ACC112 (cell line): ENCODE results near the gene WNT3.
A peak's percentile ranks its signal among the peaks of the same experiment; 100 is the strongest.
"Not testable (repeated sequence)": the region's sequence is repeated elsewhere in the genome, so short reads cannot be mapped to it uniquely, and the experiment has no call there.

Source experiments
- H2AFZ ChIP-seq: fragments of 200-600 bp; sonication (generic); one replicate; pipeline ENCODE4 v1.6.0; 2017; ENCODE audit warnings: antibody characterized with exemption, low read length; ENCODE audit not compliant: unreplicated experiment
- H3K27ac ChIP-seq: fragments of 200-600 bp; sonication (generic); 2 replicates; pipeline ENCODE4 v1.5.1; 2014; ENCODE audit warnings: low read depth, mild to moderate bottlenecking, antibody characterized with exemption, low read length, moderate library complexity
- H3K27me3 ChIP-seq: fragments of 200-600 bp; sonication (generic); 2 replicates; pipeline ENCODE4 v1.6.1; 2014; ENCODE audit warnings: mild to moderate bottlenecking, antibody characterized with exemption, low read length, moderate library complexity, mixed read lengths; ENCODE audit not compliant: insufficient read depth
- H3K36me3 ChIP-seq: fragments of 200-600 bp; sonication (generic); 2 replicates; pipeline ENCODE4 v1.6.1; 2016; ENCODE audit warnings: mild to moderate bottlenecking, antibody characterized with exemption, low read length, moderate library complexity, mixed read lengths; ENCODE audit not compliant: insufficient read depth
- H3K4me1 ChIP-seq: fragments of 200-600 bp; sonication (generic); one replicate; pipeline ENCODE4 v1.6.1; 2016; ENCODE audit warnings: low read length, mixed read lengths; ENCODE audit not compliant: insufficient read depth, unreplicated experiment, control insufficient read depth
- H3K4me3 ChIP-seq: fragments of 200-600 bp; sonication (generic); 2 replicates; pipeline ENCODE4 v1.5.1; 2014; ENCODE audit warnings: mild to moderate bottlenecking, low read depth, low read length
- H3K79me2 ChIP-seq: fragments of 200-600 bp; sonication (generic); one replicate; pipeline ENCODE4 v1.6.0; 2016; ENCODE audit warnings: low read length; ENCODE audit not compliant: control insufficient read depth, unreplicated experiment, insufficient read depth

WNT3 gene

GRCh38 chr17:46772475-46773220, 45.8 kb downstream of the WNT3 start:
- peaks cover 14% of the 10 kb centered on the region for H3K4me1 ChIP-seq
- H3K27ac ChIP-seq, result no peak overlapping the region
- peak overlapping the region; percentile 75 for H2AFZ ChIP-seq
- no peaks in the 10 kb centered on the region for H3K79me2 ChIP-seq
- peak overlapping the region; percentile 78 for H3K4me3 ChIP-seq
- H3K36me3 ChIP-seq, result no peaks in the 10 kb centered on the region
- H3K27me3 ChIP-seq, result no peaks in the 10 kb centered on the region

- Histone ChIP-seq H3K79me2 (no peaks in the 10 kb centered on the region), H3K36me3 (no peaks in the 10 kb centered on the region), H3K27ac (no peak overlapping the region), H3K27me3 (no peaks in the 10 kb centered on the region), H3K4me1 (peaks cover 14% of the 10 kb centered on the region), H3K4me3 (peak overlapping the region; percentile 78), H2AFZ (peak overlapping the region; percentile 75)
Observed at GRCh38 chr17:46771561-46772474, 46.7 kb downstream of the WNT3 start.

- Histone ChIP-seq H3K4me3 (peak overlapping the region; percentile 78), H3K36me3 (no peaks in the 10 kb centered on the region), H3K4me1 (peaks cover 14% of the 10 kb centered on the region), H2AFZ (peak overlapping the region; percentile 70), H3K27me3 (no peaks in the 10 kb centered on the region), H3K27ac (no peak overlapping the region), H3K79me2 (no peaks in the 10 kb centered on the region)
Observed at GRCh38 chr17:46770818-46771560, 47.5 kb downstream of the WNT3 start.

- no peak overlapping the region for H2AFZ ChIP-seq
- H3K36me3 ChIP-seq, result no peaks in the 10 kb centered on the region
- peaks cover 17% of the 10 kb centered on the region for H3K4me1 ChIP-seq
- no peaks in the 10 kb centered on the region for H3K79me2 ChIP-seq
- no peaks in the 10 kb centered on the region for H3K27me3 ChIP-seq
- peak overlapping the region; percentile 78 for H3K4me3 ChIP-seq
- no peak overlapping the region for H3K27ac ChIP-seq
Observed at GRCh38 chr17:46770439-46770817, 48.1 kb downstream of the WNT3 start.

GRCh38 chr17:46769531-46770438, 48.7 kb downstream of the WNT3 start:
- peak overlapping the region; percentile 58 for H2AFZ ChIP-seq

GRCh38 chr17:46768896-46769295, 49.6 kb downstream of the WNT3 start:
- H3K27me3 ChIP-seq, H3K79me2 ChIP-seq, H3K4me3 ChIP-seq, H2AFZ ChIP-seq, H3K27ac ChIP-seq, H3K36me3 ChIP-seq: not testable (repeated sequence)
- H3K4me1 ChIP-seq, result peaks cover 31% of the 10 kb centered on the region

More at GRCh38 chr17:46769531-46770438, 48.7 kb downstream of the WNT3 start:
- H3K36me3 ChIP-seq, result no peaks in the 10 kb centered on the region
- H3K27ac ChIP-seq, result no peak overlapping the region
- peak overlapping the region; percentile 78; the same call in 1 of the 2 replicates for H3K4me3 ChIP-seq
- H3K79me2 ChIP-seq, result no peaks in the 10 kb centered on the region
- peaks cover 24% of the 10 kb centered on the region for H3K4me1 ChIP-seq
- H3K27me3 ChIP-seq, result no peaks in the 10 kb centered on the region

GRCh38 chr17:46768540-46768870, 50.0 kb downstream of the WNT3 start:
- no peak overlapping the region for H2AFZ ChIP-seq
- H3K4me3 ChIP-seq, result no peak overlapping the region
- H3K36me3 ChIP-seq, result no peaks in the 10 kb centered on the region
- H3K79me2 ChIP-seq, result no peaks in the 10 kb centered on the region
- H3K27ac ChIP-seq, result no peak overlapping the region
- H3K27me3 ChIP-seq, result no peaks in the 10 kb centered on the region
- peaks cover 32% of the 10 kb centered on the region for H3K4me1 ChIP-seq

- Histone ChIP-seq H3K27me3 (no peaks in the 10 kb centered on the region), H3K36me3 (no peaks in the 10 kb centered on the region), H3K79me2 (no peaks in the 10 kb centered on the region), H3K4me3 (no peak overlapping the region), H2AFZ (no peak overlapping the region), H3K4me1 (peaks cover 32% of the 10 kb centered on the region), H3K27ac (no peak overlapping the region)
Observed at GRCh38 chr17:46766493-46767491, 51.7 kb downstream of the WNT3 start.

GRCh38 chr17:46765453-46765852, 53.0 kb downstream of the WNT3 start:
- peak overlapping the region; percentile 40 for H3K27ac ChIP-seq

More at GRCh38 chr17:46765453-46765852, 53.0 kb downstream of the WNT3 start:
- peaks cover 28% of the 10 kb centered on the region for H3K4me1 ChIP-seq
- no peak overlapping the region for H3K4me3 ChIP-seq
- no peaks in the 10 kb centered on the region for H3K79me2 ChIP-seq
- H2AFZ ChIP-seq, result no peak overlapping the region
- no peaks in the 10 kb centered on the region for H3K27me3 ChIP-seq
- no peaks in the 10 kb centered on the region for H3K36me3 ChIP-seq
